Hepatocyte (in vitro differentiated cells): ENCODE results near the gene STAT1. TPM values are rescaled to one million over a fixed set of nuclear protein-coding genes. Genes with fewer than 3 reads are reported as not detected.

Experiments used
- DNase-seq: peaks from one replicate; pipeline ENCODE4 v3.0.0-alpha.2; 2016; ENCODE audit warnings: low spot score
- H2AFZ ChIP-seq: fragments of 200-600 bp; sonication (generic); 2 replicates; pipeline ENCODE4 v1.6.0; 2016; ENCODE audit warnings: antibody characterized with exemption, mild to moderate bottlenecking
- H3K27ac ChIP-seq: fragments of 200-600 bp; sonication (generic); 2 replicates; pipeline ENCODE4 v1.5.1; 2016; ENCODE audit warnings: mild to moderate bottlenecking
- H3K27me3 ChIP-seq: fragments of 200-600 bp; sonication (generic); 2 replicates; pipeline ENCODE4 v1.6.1; 2016
- H3K36me3 ChIP-seq: fragments of 200-600 bp; sonication (generic); replicated peaks from 2 replicates; pipeline ENCODE4 v1.5.1; 2016; ENCODE audit warnings: low read depth; ENCODE audit not compliant: insufficient read depth
- H3K4me1 ChIP-seq: fragments of 200-600 bp; sonication (generic); 2 replicates; pipeline ENCODE4 v1.5.1; 2016; ENCODE audit warnings: mild to moderate bottlenecking, moderate library complexity; ENCODE audit not compliant: insufficient read depth
- H3K4me2 ChIP-seq: fragments of 200-600 bp; sonication (generic); 2 replicates; pipeline ENCODE4 v1.6.0; 2016
- H3K4me3 ChIP-seq: fragments of 200-600 bp; sonication (generic); 2 replicates; pipeline ENCODE4 v1.5.1; 2016; ENCODE audit warnings: mild to moderate bottlenecking
- H3K79me2 ChIP-seq: fragments of 200-600 bp; sonication (generic); 2 replicates; pipeline ENCODE4 v1.6.0; 2017; ENCODE audit warnings: mild to moderate bottlenecking
- H3K9me2 ChIP-seq: fragments of 200-600 bp; sonication (generic); replicated peaks from 2 replicates; pipeline ENCODE4 v1.6.0; 2017; ENCODE audit warnings: mild to moderate bottlenecking; ENCODE audit not compliant: insufficient read depth
- H3K9me3 ChIP-seq: fragments of 200-600 bp; sonication (generic); 2 replicates; pipeline ENCODE4 v1.5.1; 2016; ENCODE audit warnings: low read depth, mild to moderate bottlenecking
- H4K20me1 ChIP-seq: fragments of 200-600 bp; sonication (generic); 2 replicates; pipeline ENCODE4 v1.6.0; 2016; ENCODE audit warnings: mild to moderate bottlenecking; ENCODE audit not compliant: insufficient read depth, poor library complexity, severe bottlenecking
- EZH2 ChIP-seq: fragments of 200-600 bp; sonication (generic); IDR thresholded peaks from 2 replicates; pipeline ENCODE4 v1.6.1; 2016; ENCODE audit warnings: antibody characterized with exemption, mild to moderate bottlenecking, borderline replicate concordance
- EZH2phosphoT487 ChIP-seq: fragments of 200-600 bp; sonication (generic); IDR thresholded peaks from one replicate; pipeline ENCODE4 v1.6.1; 2018; ENCODE audit warnings: antibody characterized with exemption, mild to moderate bottlenecking, low read depth, moderate library complexity; ENCODE audit not compliant: unreplicated experiment, severe bottlenecking
- WGBS: methylation state at CpG from one replicate; pipeline ENCODE4 v1.1.6; 2016; ENCODE audit warnings: low lambda C conversion rate; ENCODE audit errors: missing lambda C conversion rate; 5-methylcytosine and 5-hydroxymethylcytosine counted together
- polyA plus RNA-seq: library from polyadenylated mRNA; unstranded; fragments of >200 nt; fragmentation: Nextera tagmentation; extraction: Ambion mirVana; gene quantifications from 2 replicates; pipeline ENCODE4 v1.2.1, GENCODE V29; 2016
- total RNA-seq: library from RNA; depleted of rRNA; stranded (reverse); fragments of >200 nt; gene quantifications from 2 replicates; pipeline ENCODE4 v1.2.3, GENCODE V29; 2014
- TF ChIP-seq, protein P1 (sequence below): fragments of 200-600 bp; sonication (generic); IDR thresholded peaks from 2 replicates; pipeline ENCODE4 v1.5.1; 2016; ENCODE audit warnings: antibody characterized with exemption, mild to moderate bottlenecking; ENCODE audit not compliant: poor library complexity

The STAT1 gene
- total and polyA plus RNA-seq, 2 experiments from 2014 or later: 53.3 to 124 TPM

DNA sequence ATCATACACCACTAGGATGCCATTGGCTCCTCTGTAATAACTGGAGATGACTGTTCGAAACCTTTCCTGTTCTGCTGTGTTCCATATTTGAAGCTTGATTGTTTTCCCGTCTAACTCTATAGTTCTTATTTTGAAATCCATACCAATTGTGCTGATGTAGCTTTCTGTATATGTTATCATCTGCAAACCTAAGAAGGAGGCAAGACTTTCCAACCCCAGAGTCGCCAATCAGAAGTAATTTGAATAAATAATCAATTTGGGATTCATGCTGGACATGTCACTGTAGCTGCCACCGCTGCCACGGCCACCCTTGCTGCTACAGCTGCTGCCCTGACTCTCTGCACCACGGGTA lies 20.7 kb downstream of the STAT1 start:
- H4K20me1 ChIP-seq: no peaks in the 10 kb centered on the region
- H3K27ac ChIP-seq: no peak overlapping the region
- DNase-seq: no peak
- no peak for TF ChIP-seq EZH2
- TF ChIP-seq, protein P1, sequence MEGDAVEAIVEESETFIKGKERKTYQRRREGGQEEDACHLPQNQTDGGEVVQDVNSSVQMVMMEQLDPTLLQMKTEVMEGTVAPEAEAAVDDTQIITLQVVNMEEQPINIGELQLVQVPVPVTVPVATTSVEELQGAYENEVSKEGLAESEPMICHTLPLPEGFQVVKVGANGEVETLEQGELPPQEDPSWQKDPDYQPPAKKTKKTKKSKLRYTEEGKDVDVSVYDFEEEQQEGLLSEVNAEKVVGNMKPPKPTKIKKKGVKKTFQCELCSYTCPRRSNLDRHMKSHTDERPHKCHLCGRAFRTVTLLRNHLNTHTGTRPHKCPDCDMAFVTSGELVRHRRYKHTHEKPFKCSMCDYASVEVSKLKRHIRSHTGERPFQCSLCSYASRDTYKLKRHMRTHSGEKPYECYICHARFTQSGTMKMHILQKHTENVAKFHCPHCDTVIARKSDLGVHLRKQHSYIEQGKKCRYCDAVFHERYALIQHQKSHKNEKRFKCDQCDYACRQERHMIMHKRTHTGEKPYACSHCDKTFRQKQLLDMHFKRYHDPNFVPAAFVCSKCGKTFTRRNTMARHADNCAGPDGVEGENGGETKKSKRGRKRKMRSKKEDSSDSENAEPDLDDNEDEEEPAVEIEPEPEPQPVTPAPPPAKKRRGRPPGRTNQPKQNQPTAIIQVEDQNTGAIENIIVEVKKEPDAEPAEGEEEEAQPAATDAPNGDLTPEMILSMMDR: no peak
- no peaks in the 10 kb centered on the region for H3K9me2 ChIP-seq
- no peaks in the 10 kb centered on the region for H3K36me3 ChIP-seq
- H3K79me2 ChIP-seq: no peaks in the 10 kb centered on the region
- H3K27me3 ChIP-seq: no peaks in the 10 kb centered on the region
- H2AFZ ChIP-seq: no peak overlapping the region
- no peak overlapping the region for H3K4me3 ChIP-seq
- H3K9me3 ChIP-seq: no peaks in the 10 kb centered on the region
- 96% methylated on average over 6 of the region's 6 CpGs for WGBS
- no peaks in the 10 kb centered on the region for H3K4me1 ChIP-seq
- H3K4me2 ChIP-seq: no peak overlapping the region

DNA sequence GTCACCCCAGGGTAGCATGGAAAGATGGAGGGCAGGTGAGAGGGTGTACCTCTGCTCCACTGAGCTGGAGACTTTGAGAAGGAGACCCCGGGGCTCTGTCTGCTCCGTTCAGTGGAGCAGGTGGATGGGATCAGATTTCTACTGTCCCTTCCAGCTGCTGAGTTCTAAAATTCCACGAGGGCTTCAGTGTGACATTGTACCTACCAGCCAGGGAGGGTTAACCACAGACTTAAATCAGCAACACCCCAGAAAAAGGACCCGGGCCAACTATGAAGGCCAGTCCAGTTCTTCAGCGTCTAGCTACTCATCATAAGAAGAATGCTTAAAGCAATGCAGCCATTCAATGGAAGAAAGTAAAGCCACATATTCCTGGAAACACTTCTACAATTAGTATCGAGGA lies 23.8 kb downstream of the STAT1 start:
- DNase-seq: no peak
- Histone ChIP-seq H3K4me1 (no peaks in the 10 kb centered on the region), H3K27ac (no peak overlapping the region), H3K27me3 (no peaks in the 10 kb centered on the region), H3K9me3 (no peaks in the 10 kb centered on the region), H4K20me1 (no peaks in the 10 kb centered on the region), H3K4me2 (no peak overlapping the region), H2AFZ (no peak overlapping the region), H3K36me3 (peaks cover 4% of the 10 kb centered on the region), H3K4me3 (no peak overlapping the region), H3K79me2 (no peaks in the 10 kb centered on the region), H3K9me2 (no peaks in the 10 kb centered on the region)
- TF ChIP-seq EZH2phosphoT487: no peak
- TF ChIP-seq EZH2: no peak
- TF ChIP-seq, protein P1: no peak
- 91% methylated on average over 6 of the region's 6 CpGs for WGBS

DNA sequence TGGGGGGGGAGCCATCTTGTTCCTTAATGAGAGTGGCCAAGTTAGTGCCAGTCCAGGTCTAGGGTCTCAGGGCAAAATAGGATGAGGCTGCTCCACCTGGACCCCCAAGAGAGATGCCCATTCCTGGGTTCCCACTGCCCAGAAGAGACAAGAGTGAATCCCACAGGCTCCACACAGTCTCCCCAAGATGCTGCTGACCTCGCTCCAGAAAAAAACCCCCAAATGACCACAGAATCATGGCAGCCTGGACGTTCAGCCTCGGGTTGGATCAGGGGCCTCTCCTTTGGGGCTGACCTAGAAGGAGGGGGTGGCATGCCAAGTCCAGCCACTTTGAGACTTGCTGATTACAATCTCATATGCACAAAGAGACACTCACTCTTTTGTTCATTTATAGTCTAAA lies 25.1 kb downstream of the STAT1 start:
- H3K79me2 ChIP-seq: no peaks in the 10 kb centered on the region

More for the DNA sequence above, 25.1 kb downstream of the STAT1 start:
- no peaks in the 10 kb centered on the region for H3K4me1 ChIP-seq
- H3K4me3 ChIP-seq: no peak overlapping the region
- H4K20me1 ChIP-seq: no peaks in the 10 kb centered on the region
- no peak overlapping the region for H2AFZ ChIP-seq
- TF ChIP-seq EZH2 (no peak), EZH2phosphoT487 (no peak)
- TF ChIP-seq, protein P1: no peak
- no peak for DNase-seq
- H3K9me2 ChIP-seq: no peaks in the 10 kb centered on the region
- H3K27ac ChIP-seq: no peak overlapping the region
- H3K27me3 ChIP-seq: no peaks in the 10 kb centered on the region
- no peaks in the 10 kb centered on the region for H3K9me3 ChIP-seq
- H3K36me3 ChIP-seq: peaks cover 4% of the 10 kb centered on the region
- WGBS: 94% methylated on average over 3 of the region's 3 CpGs
- no peak overlapping the region for H3K4me2 ChIP-seq
